Stimulated activated CD4-positive, alpha-beta T cell treated with anti-CD3 and anti-CD28 coated beads, Interleukin-1b, Interleukin-23, amount 100 ng/mL, for 1 hour (primary cell): ENCODE measurements around the gene RGS9BP.
A peak's percentile ranks its signal among the peaks of the same experiment; 100 is the strongest.
"Not testable (repeated sequence)": the region's sequence is repeated elsewhere in the genome, so short reads cannot be mapped to it uniquely, and the experiment has no call there.

ENCODE experiments used
- DNase-seq, 2 donors: peaks; one replicate each; pipeline ENCODE4 v3.0.0-alpha.2; 2020; ENCODE audit warnings: low read depth in 2 of 2

RGS9BP gene

GRCh38 chr19:32671883-32672593 lies 3.6 kb upstream of the RGS9BP start:
- DNase-seq = no peak

GRCh38 chr19:32672841-32673240 lies 2.8 kb upstream of the RGS9BP start:
- no peak for DNase-seq

GRCh38 chr19:32673573-32673972 lies 2.1 kb upstream of the RGS9BP start:
- no peak for DNase-seq

GRCh38 chr19:32674153-32674930 lies 1.3 kb upstream of the RGS9BP start:
- DNase-seq = no peak

DNA sequence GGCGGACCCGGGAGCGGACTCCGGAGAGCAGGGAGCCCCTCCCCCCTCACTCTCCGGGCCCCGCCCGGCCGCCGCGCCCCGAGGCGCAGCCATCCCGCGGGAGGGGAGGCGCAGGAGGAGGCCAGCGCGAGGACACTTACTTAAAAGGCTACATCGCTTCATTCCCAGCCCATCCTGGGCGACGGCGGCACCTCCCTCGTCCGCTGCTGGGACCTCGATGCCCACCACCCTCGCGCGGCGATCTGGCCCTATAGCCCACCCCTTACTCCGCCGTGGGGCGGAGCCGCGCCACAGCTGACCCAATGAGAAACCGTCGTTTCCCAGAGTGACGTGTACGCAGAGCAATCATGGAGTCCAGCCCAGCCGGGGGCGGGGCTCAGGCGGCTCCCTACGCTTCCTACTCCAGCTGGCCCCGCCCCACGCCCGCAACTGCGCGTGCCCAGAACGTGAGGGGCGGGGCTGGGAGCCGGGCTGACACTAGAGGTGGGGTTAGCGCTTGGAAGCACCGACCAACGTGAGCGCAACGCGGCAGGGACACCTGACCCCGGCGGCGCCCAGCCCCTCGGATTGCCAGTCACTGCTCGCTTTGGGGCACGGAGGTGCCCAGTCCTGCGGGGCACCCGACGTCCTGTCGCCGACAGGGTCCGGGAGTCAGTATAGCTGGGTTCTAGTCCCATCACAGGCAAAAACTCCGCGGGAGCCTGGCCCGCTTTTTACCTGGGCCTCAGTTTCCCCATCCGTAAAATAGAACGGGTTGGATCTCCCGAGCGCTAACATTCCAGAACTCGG lies 523 bp upstream of the RGS9BP start, which contains the start of gene ANKRD27:
TSS of gene ANKRD27 (minus strand) at position 250 of the 789 bp plus-strand sequence. CDS start 16,165 bp downstream, outside the sequence.
- DNase-seq = peak; percentile 95 to 97

GRCh38 chr19:32676186-32676894 lies 692 bp downstream of the RGS9BP start:
- no peak for DNase-seq

DNA sequence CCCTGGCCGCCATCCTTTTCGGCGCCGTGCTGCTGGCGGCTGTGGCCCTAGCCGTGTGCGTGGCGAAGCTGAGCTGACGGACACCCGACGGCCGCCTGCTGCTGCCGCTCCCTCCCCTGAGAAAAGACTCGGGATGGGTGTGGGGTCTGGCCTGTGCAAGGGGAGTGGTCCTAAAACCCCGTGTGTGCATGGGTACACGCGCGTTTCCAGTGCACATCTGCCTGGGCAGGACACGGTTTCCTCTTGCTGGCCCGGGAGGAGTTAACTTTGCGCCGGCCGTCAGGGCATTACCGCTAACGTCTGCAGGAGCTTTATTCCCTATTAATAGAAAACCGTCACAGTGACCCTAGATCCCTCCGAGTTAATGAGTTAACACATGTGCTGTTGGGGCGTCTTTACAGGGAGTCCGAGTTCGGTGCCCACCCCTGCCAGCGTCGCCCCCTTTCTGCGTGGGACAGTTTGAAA lies 1.3 kb downstream of the RGS9BP start:
- no peak for DNase-seq

DNA sequence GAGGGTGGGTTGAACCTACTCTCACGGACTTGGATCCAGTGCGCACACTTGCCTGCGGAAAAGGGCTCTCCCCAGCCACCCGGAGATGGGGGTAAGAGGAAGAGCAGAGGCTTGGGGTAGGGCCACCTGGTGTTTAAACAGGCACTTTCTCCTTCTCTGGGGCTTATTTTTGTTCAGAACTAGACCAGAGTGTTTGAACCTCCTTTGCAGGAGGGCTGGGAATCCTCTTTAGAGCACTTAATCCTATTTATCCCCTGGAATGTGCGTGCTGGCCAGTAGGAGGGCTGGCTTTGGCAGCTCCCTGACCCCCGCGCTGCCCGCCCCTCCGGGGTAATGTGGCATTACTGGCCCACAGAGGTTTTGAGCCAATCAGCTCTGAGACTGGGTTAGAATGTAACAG lies 2.0 kb downstream of the RGS9BP start:
- no peak for DNase-seq

- DNase-seq = no peak
Observed at GRCh38 chr19:32680986-32681385, 5.3 kb downstream of the RGS9BP start.

DNA sequence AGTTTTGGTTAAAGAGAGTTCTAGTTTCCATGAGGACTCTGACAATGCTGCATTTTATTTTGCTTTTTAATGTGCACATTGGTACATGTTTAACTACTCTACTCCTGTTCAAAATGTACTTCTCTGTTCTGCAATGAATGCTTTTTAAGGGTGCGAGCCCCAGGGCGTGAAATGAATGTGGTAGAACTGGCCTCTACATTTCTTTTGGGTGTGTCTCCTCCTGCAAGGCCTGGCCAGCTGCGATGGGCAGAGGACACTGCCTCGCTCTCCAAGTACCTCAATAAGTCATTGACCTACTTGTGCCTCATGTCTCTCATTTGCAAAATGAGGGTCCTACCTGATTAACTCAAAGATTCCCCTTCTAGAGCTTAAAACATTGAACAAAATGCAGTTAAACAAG lies 6.7 kb downstream of the RGS9BP start:
- DNase-seq = no peak

DNA sequence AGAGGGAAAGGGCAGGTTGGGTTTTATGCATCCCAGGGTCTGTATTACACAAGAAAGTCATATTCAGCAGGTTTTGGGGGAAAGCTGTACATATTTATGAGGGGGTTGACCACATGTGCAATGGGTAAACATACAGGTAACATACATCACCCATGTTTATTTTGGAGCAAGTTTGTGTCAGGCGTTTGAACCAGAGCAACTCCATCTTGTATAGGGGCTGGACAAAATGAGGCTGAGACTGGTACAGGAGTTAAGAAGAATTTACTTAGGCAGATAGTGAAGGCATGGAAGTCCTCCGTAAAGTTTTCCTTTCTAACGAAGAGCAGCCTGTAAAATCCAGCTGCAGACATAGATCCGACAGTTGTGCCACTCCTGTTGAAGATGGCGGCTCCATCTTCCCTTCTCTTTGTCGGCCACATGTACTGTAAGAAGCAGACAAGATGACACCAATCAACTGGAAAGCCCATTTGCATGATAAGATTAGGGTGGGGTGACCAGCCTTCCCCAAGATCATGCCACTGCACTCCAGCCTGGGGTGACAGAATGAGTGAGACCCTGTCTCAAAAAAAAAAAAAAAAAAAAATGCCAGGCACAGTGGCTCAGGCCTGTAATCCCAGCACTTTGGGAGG lies 11.3 kb downstream of the RGS9BP start:
- DNase-seq = no peak

- no peak for DNase-seq
Observed at GRCh38 chr19:32687681-32688080, 12.0 kb downstream of the RGS9BP start.

DNA sequence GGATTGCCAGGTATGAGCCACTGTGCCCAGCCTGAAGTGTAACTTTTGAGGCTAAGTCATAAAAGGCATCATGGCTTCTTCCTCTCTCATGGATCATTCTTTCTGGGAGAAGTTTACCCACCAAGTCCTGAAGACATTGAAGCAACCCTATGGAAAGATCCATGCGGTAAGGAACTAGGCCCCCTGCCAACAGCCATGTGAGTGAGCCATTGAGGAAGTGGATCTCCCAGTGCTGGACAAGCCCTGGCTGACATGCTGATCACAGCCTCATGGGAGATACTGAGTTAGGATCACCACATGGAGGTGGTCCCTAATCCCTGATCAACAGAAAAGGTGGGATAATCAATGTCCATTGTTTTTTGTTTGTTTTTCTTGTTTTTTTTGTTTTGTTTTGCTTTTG lies 12.7 kb downstream of the RGS9BP start:
- DNase-seq = no peak

- peak; percentile 43 to 50 for DNase-seq
Observed at GRCh38 chr19:32691291-32691951, 15.8 kb downstream of the RGS9BP start, which contains the start of gene NUDT19. TSS of gene NUDT19 (plus strand) at chr19:32691821. CDS start at chr19:32691961, 140 bp downstream.

- no peak for DNase-seq
Observed at GRCh38 chr19:32691952-32692726, 16.5 kb downstream of the RGS9BP start.

DNA sequence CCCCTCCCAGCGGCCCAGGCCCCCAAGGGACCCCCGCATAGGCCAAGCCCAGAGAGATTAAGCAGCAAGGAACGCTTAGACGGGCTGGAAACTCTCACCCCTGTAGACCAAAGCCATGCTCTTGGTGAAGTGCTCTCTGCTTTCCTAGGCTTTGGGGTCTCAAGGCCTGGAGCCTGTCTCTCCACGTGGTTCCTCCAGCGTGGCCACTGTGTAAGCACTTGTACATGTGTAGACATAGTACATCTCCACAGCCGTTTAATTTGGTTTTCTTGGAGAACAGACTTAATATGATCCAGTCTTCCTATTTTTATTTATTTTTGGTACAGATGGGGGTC lies 17.0 kb downstream of the RGS9BP start:
- no peak for DNase-seq

DNA sequence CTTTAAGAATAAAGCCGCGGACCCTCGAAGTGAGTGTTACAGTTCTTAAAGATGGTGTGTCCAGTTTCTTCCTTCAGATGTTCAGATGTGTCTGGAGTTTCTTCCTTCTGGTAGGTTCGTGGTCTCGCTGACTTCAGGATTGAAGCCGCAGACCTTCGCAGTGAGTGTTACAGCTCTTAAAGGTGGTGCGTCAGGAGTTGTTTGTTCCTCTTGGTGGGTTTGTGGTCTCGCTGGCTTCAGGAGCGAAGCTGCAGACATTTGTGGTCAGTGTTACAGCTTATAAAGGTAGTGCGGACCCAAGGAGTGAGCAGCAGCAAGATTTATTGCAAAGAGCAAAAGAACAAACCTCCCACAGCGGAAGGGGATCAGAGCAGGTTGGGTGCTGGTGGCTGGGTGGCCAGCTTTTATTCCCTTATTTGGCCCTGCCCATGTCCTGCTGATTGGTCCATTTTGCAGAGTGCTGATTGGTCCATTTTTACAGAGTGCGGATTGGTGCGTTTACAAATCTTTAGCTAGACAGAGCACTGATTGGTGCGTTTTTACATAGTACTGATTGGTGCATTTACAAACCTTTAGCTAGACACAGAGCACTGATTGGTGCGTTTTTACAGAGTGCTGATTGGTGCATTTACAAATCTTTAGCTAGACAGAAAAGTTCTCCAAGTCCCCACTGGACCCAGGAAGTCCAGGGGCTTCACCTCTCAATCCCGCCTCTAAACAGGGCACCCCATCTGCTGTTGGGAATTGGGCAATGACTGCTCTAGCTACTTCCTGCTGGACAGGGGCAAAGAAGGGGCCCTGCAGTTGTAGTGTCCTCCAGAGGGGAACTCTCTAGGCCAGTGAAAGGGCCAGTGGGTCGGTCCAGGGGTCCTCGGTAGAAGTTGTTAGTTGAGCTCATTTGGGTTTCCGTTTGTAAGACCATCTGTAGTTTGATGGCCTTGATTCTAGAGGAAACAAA lies 17.8 kb downstream of the RGS9BP start:
- DNase-seq = not testable (repeated sequence)

DNA sequence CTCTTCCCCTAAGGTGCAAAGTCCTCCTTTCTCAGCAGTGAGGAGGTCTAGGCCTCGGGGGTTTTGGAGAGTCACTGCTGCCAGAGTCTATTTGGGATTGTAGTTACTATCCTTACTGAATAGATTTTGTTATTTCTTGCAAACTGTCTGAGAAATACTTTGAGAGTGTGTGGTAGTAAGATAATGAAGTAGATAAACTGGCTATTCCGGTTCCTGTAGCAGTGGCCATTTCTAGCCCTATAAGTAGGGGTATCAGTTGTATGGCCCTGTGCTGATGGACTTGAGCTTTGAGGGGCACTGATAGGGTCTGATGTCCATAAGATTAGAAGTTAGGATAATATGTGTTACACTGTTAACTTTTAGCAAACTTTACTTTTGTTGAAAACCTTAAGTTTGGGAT lies 18.7 kb downstream of the RGS9BP start:
- not testable (repeated sequence) for DNase-seq

GRCh38 chr19:32694851-32695250 lies 19.2 kb downstream of the RGS9BP start:
- not testable (repeated sequence) for DNase-seq
